ENCODE results near the gene PPP2R3A. TPM values are rescaled to one million over a fixed set of nuclear protein-coding genes. Genes with fewer than 3 reads are reported as not detected.
"Not testable (repeated sequence)": the region's sequence is repeated elsewhere in the genome, so short reads cannot be mapped to it uniquely, and the experiment has no call there.

PPP2R3A gene
- total and polyA plus RNA-seq, 9 of the 15 experiments (the other 6 are each of a cell fraction or from before 2014, with no cell fraction given), result 0.10 to 0.50 (median 0.24) TPM

DNA sequence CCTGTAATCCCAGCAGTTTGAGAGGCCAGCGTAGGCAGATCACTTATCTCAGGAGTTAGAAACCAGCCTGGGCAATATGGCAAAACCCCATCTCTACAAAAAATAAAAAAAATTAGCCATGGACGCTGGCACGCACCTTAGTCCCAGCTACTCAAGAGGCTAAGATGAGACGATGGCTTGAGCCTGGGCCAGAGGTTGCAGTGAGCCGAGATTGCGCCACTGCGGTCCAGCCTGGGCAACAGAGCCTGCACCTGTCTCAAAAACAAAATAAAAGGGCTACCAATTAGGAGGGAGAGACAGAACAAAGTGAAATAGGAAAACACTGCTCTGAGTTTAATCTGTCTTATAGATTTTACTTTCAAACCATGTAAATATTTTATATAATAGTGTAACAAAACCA, 196.8 kb downstream of the PPP2R3A start:
- no peak for FAIRE-seq
- POLR2A ChIA-PET, result no interaction called here

GRCh38 chr3:136163607-136164006, 198.1 kb downstream of the PPP2R3A start:
- H4K20me1 ChIP-seq (replicated peaks; ENCODE audit: control insufficient read depth, insufficient read depth, low read length); ATAC-seq; CTCF ChIA-PET (ENCODE audit: low intra/inter-chr PET ratio); BruUV-seq (replicated peaks); H3K4me1 ChIP-seq (replicated peaks in 1 of 2; ENCODE audit: control insufficient read depth in 2 of 2, insufficient read depth in 2 of 2, low read length in 2 of 2); H3K27ac ChIP-seq (ENCODE audit: extremely low read depth, low read depth, low read length); in situ Hi-C loops (cut with MboI); H3K36me3 ChIP-seq (ENCODE audit: control insufficient read depth, insufficient read depth, low read length); FAIRE-seq; DNase-seq (ENCODE audit: extremely low read depth in 1 of 4, low spot score in 3 of 4); H3K4me3 ChIP-seq; H3K4me2 ChIP-seq (ENCODE audit: insufficient read depth, low read length); POLR2A ChIA-PET; H2AFZ ChIP-seq (ENCODE audit: low read depth, low read length); H3K27me3 ChIP-seq (ENCODE audit: control insufficient read depth in 2 of 2, insufficient read depth in 2 of 2, low read length in 2 of 2); H3K9me3 ChIP-seq (replicated peaks; ENCODE audit: control insufficient read depth, insufficient read depth, low read depth, low read length); H3K9ac ChIP-seq (ENCODE audit: insufficient read depth in 1 of 2, low read depth in 2 of 2, low read length in 2 of 2); H3K9me1 ChIP-seq (ENCODE audit: control insufficient read depth, insufficient read depth, low read length); intact Hi-C loops (cut with micrococcal nuclease): not testable (repeated sequence)
- peaks cover 97% of the 10 kb centered on the region for H3K79me2 ChIP-seq (ENCODE audit: control insufficient read depth, insufficient read depth, low read length)

More for the DNA sequence above, 196.8 kb downstream of the PPP2R3A start:
- Histone ChIP-seq H3K4me3 (no peak overlapping the region), H3K9me1 (ENCODE audit: control insufficient read depth, insufficient read depth, low read length) (no peaks in the 10 kb centered on the region), H3K4me2 (ENCODE audit: insufficient read depth, low read length) (no peak overlapping the region), H3K27me3 (ENCODE audit: control insufficient read depth in 2 of 2, insufficient read depth in 2 of 2, low read length in 2 of 2) (no peaks in the 10 kb centered on the region), H3K79me2 (ENCODE audit: control insufficient read depth, insufficient read depth, low read length) (peaks cover 97% of the 10 kb centered on the region), H3K9me3 (replicated peaks; ENCODE audit: control insufficient read depth, insufficient read depth, low read depth, low read length) (no peaks in the 10 kb centered on the region), H2AFZ (ENCODE audit: low read depth, low read length) (no peak overlapping the region), H4K20me1 (replicated peaks; ENCODE audit: control insufficient read depth, insufficient read depth, low read length) (peaks cover 3% of the 10 kb centered on the region; the same call in 1 of the 2 replicates), H3K27ac (ENCODE audit: extremely low read depth, low read depth, low read length) (no peak overlapping the region), H3K36me3 (ENCODE audit: control insufficient read depth, insufficient read depth, low read length) (no peaks in the 10 kb centered on the region), H3K4me1 (replicated peaks in 1 of 2; ENCODE audit: control insufficient read depth in 2 of 2, insufficient read depth in 2 of 2, low read length in 2 of 2) (peaks cover 0 to 5% of the 10 kb centered on the region in 2 experiments; a peak in 4 of 5 replicates), H3K9ac (ENCODE audit: insufficient read depth in 1 of 2, low read depth in 2 of 2, low read length in 2 of 2) (no peak overlapping the region)
- TF ChIP-seq DACH1 (IDR thresholded peaks at IDR 0.05; ENCODE audit: partially characterized antibody) (no peak), HIVEP1 (CRISPR knock-in tag; IDR thresholded peaks at IDR 0.05) (no peak), BMI1 (IDR thresholded peaks at IDR 0.05; ENCODE audit: low read length) (no peak)
- no TSS peak for BruUV-seq (replicated peaks)
- no peak for DNase-seq (ENCODE audit: extremely low read depth in 1 of 4, low spot score in 3 of 4)
- intact Hi-C loops (cut with micrococcal nuclease) (no loop called here), in situ Hi-C loops (cut with MboI) (no loop called here)
- CTCF ChIA-PET (ENCODE audit: low intra/inter-chr PET ratio), result no interaction called here
- ATAC-seq, result no peak
- 85% methylated on average over 6 of the region's 7 CpGs for WGBS (ENCODE audit: insufficient coverage, low coverage, missing lambda C conversion rate)

Measured in K562 (cell line).